Endometrial microvascular endothelial cells (primary cell): ENCODE measurements around the gene SEMA7A. TPM values are rescaled to one million over a fixed set of nuclear protein-coding genes. Genes with fewer than 3 reads are reported as not detected.
"Not testable (repeated sequence)": the region's sequence is repeated elsewhere in the genome, so short reads cannot be mapped to it uniquely, and the experiment has no call there.

ENCODE experiments used
- in situ Hi-C: cut with HindIII; loops from 2 replicates; pipeline ENCODE4 v1.10.0; 2017; ENCODE audit warnings: low sequenced_read_pairs, low pct_unique_long_range_greater_than_20kb; ENCODE audit errors: inconsistent ontology term
- total RNA-seq: library from RNA; depleted of rRNA; stranded (reverse); fragments of >200 nt; gene quantifications from one replicate; pipeline ENCODE4 v1.2.3, GENCODE V29; 2015; ENCODE audit errors: inconsistent ontology term

Gene SEMA7A
- total RNA-seq, 1 donor from 2014 or later = 1.2 TPM

- in situ Hi-C loops = no loop called here
These were observed 39.5 kb downstream of the SEMA7A start for GRCh38 chr15:74394090-74394846.

- in situ Hi-C loops = no loop called here
These were observed 40.3 kb downstream of the SEMA7A start for GRCh38 chr15:74393423-74393822.

GRCh38 chr15:74392902-74393301 lies 40.9 kb downstream of the SEMA7A start:
- in situ Hi-C loops = no loop called here

DNA sequence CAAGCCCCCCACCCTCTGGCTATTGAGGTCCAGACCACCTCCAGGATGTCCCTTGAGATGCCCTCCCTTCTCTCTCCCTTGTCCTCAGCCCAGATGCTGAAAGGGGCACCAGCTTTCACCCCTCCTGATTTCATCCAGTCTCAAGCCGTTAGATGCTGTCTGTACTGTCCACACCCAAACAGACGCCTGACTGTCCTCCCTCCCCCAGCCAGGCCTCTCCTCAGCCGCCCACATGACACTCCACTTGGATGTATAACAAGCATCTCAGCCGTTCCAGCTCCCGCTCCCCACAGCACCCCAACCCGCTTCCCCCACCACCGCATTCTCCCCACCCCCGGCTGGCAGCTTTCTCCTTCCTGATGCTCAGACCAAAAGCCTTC lies 41.3 kb downstream of the SEMA7A start:
- in situ Hi-C loops = no loop called here

DNA sequence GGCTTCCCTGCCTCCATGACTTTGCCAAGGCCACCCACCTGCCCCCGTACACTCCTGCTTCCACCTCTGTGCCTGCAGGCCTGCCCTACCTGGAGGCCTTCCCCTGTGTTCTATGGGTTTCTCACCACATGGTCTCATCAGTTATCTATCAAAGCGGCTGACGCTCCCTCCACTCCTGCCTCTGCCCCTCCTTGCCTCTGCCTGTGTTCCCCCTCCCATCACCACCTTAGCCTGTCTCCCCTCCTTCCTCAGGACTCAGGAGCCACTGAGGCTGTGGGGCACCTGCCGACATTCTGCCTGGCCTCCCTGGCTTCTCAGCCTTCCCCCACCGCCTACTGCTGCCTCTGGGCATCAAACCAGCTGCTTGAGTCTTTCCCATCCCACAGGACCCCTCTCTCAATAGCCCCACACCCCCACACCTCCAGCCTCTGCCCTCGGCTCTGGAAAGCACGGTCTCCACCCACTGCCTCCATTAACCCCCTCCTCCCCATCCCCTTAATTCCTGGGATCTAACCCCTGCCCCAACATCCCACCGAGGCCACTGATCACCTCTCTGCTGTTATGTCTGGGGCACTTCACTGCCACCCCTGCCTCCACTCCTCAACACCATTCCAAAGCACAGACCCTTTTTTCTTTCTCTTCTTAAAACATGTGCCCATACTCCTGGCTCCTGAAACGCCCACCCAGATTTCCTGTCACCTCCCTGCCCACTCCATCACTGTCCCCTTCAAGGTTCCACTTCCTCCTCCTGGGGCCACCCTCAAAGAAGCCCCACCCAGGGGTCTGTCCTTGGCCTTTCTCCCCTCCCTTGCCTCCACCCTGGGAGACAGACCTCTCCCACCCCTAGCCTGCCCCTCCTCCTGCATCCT lies 41.9 kb downstream of the SEMA7A start:
- in situ Hi-C loops = no loop called here

DNA sequence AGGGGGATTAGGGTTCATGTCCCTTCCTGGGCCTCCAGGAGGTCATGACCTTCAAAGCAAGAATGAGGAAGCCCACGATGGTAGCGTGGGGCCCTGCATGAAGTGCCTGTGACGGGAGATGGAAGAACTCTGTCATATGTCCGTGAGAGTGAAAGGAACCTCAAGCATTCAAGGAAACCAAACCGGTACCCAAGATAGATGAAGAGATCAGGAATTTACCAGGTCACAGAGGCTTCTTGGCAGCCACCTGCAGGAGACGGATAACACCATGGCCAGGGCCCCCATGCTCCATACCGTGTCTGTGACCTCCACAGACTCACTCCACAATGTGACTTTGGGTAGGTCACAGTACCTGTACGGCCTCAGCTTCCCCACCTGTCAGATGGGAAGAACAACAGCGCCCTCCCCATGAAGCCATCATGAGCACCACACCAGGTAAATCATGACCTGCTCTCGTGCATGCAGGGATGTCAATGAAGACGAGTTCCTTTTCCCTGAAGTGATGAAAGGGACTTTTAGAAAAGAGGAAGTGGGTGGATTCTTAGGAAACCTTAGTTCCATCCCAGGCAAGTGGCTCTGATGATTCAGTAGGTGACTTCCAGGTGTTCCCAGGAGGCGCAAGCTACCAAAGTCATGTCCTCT lies 43.0 kb downstream of the SEMA7A start:
- in situ Hi-C loops = no loop called here

DNA sequence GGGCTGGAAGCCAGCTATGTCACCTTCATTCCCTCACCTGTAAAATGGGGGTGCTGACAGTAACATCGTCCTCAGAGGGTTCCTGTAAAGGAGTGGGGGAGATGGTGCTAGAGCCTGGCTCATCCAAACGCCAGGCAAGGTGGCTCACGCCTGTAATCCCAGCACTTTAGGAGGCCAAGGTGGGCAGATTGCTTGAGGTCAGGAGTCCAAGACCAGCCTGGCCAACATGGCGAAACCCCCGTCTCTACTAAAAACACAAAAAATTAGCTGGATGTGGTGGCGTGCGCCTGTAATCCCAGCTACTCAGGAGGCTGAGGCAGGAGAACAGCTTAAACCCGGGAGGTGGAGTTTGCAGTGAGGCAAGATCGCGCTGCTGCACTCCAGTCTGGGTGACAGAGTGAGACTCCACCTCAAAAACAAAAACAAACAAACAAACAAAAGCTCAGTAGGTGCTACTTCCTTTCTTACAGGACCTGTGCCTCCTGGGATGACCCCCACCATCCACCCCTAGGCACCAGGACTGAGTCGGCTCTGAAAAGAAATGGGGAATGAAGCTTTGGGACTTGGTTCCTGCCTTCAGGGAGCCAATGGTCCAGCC lies 43.6 kb downstream of the SEMA7A start:
- in situ Hi-C loops = not testable (repeated sequence)

DNA sequence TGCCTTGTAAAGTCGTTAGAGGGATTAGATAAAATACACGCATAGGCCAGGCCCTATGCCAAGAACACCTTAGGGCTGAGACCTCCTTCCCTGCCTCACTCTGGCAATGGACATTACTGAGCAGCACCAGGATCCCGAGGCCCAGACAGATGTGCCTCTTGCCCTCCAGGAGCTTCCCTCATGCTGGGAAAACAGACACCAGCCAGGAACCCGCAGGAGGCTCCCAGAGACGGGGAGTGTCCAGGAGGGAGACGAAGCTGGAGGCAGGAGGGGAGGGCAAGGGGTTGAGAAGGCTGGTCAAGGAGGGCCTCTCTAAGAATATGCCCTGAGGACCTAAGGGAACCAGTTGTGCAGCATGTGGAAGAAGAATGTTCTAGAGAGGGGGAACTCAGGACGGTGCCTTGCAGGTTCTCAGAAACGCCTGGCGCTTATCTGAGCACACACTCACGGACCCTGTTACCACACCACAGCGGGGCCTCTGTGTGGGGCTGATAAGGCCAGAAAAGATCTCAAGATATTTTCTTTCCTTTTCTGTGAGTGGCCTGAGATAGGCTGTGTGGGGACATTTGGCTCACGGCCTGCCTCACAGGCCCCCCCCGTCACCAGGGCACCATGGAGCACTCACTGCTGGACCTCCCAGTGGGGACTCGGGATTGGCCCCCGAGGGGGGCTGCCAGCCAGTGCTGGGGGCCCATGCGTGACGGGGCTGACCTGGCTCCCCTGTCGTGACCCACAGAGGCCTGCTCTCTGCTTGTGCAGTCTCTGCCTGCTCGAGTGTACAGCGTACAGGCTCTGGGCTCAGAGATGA lies 44.3 kb downstream of the SEMA7A start:
- in situ Hi-C loops = no loop called here

DNA sequence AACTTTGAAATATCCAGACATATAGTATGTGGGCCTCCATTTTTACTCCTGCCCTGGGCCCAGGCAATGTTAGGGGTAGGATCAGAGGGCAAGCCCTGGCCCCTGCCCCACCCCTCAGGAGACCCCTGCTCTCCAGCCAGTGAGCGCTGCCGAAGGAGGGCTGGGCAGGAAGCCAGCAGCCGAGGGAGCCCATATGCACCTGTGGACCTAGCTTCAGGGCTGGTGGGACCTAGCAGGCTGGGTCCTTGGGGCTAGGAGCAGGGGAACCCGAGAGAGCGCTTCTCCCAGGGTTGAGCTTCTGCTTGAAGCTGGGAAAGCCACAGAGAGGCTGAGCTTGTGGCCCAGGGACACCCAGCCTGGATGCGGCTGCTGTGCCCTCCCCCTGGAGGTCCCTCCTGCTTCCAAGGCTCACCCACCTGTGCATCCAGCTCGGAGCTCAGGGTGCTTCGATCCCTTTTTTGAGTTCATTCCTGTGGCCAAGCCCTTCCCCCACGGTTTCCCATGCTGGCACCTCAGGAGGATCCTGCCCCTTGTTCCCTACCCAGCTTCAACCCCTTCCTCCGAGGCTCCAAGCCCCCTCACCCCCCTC lies 45.3 kb downstream of the SEMA7A start:
- in situ Hi-C loops = no loop called here

- in situ Hi-C loops = no loop called here
These were observed 46.0 kb downstream of the SEMA7A start for GRCh38 chr15:74387621-74388362.

- in situ Hi-C loops = no loop called here
These were observed 46.6 kb downstream of the SEMA7A start for GRCh38 chr15:74387141-74387541.

DNA sequence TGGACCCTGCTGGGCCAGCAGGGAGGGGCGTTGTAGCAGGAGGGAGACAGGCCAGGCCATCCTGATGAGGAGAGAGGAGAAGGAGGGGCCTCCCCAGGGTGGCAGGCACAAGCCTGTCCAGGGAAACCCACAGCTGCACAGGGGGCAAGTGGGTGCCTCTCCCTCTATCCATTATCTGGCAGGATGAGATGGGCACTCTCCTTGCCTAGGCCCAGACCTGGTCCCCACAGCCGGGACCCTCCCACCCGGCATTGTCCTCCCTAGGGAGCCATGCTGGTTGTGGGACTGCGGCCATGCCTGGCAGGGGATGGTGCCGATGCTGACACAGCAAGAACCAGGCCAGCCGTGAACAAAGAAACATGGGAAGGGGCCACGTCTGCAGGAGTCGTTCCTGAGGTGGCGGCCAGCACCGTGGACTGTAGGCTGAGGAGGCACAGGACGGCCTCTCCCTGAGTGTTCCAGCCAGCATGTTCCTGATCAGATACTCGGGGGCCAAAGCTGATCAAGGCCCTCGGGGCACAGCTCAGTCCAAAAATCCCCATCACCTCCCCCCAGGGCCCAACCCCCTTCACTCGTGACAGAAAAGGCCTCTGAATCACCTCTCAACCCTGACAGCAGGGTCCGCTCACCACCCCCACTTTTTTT lies 47.1 kb downstream of the SEMA7A start:
- in situ Hi-C loops = no loop called here

- in situ Hi-C loops = no loop called here
These were observed 48.0 kb downstream of the SEMA7A start for GRCh38 chr15:74385733-74386132.

- in situ Hi-C loops = no loop called here
These were observed 48.7 kb downstream of the SEMA7A start for GRCh38 chr15:74384881-74385643.

DNA sequence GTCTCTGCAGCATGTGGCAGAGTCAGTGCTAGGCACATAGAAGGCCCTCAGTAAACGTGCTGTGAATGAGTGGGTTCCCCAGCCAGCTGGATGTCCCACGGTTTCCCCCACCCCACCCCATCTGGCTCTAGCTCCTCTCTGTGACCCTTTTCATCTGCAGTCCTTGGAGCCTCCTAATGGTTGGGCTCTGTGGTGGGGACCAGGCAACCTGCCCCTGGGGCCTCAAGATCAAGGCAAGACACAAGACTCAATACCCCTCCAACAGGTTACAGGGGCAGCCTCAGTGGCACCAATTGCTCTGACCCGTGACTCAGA lies 49.2 kb downstream of the SEMA7A start:
- in situ Hi-C loops = no loop called here

GRCh38 chr15:74383695-74384565 lies 49.8 kb downstream of the SEMA7A start:
- in situ Hi-C loops = no loop called here
